Left lobe of liver (tissue), 2 donors: ENCODE results near the gene GSG1. TPM values are rescaled to one million over a fixed set of nuclear protein-coding genes. Genes with fewer than 3 reads are reported as not detected.
A peak's percentile ranks its signal among the peaks of the same experiment; 100 is the strongest.

Source experiments
- ATAC-seq: fragments of 200-7000 bp; cut with Tn5 transposase; one replicate; pipeline ENCODE4 v1.9.1; 2020; ENCODE audit warnings: mild to moderate bottlenecking, moderate library complexity
- DNase-seq: peaks from one replicate; pipeline ENCODE4 v3.0.0-alpha.2; 2020; ENCODE audit warnings: low spot score
- total RNA-seq: library from RNA; stranded (reverse); gene quantifications from one replicate; pipeline ENCODE4 v1.2.1, GENCODE V29; 2021
- donor health status: DM: no; HTN: no; CAD: no; lungs with moderate emphysema.
- donor health status: DM: no; HTN: yes; CAD: no.

Gene GSG1
- total RNA-seq, 1 donor from 2014 or later = not detected

DNA sequence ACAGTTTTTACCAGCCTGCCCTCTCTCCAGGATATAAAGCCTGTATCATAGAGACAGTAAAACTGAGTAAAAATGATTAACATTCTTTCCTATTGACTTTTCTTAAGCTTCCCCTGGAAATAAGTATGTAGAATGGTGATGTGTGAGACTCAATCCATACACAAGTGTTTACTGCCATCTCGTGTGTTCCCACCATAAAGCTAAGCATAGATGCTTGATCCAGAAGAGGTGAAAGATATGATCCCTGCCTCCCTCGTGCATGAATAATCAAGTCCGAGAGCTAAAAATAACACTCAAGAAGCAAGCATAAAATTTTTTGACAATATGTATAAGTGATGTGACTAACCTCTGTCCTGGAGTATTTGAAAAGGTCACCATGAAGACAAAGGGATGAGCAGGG, 16.9 kb upstream of the GSG1 start:
- ATAC-seq (no peak), DNase-seq (no peak)

DNA sequence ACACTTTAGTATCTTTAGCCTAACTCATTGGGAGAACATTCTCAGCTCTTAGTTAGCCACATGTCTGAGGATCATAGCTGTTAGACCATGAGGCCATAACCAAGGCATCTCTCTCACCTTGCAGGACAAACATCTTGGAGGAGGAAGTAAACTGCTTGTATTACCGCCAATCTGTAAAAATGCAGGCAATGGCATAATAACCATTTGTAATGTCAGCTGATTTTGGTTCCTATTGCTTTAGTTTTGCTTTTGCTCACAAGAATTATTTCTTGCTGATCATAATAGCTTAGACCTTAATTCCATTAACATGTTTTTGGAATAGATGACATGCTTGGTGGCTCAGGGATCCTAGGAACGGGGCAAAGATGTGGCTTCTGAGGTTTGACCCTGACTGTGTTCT, 16.4 kb upstream of the GSG1 start:
- ATAC-seq = no peak

DNA sequence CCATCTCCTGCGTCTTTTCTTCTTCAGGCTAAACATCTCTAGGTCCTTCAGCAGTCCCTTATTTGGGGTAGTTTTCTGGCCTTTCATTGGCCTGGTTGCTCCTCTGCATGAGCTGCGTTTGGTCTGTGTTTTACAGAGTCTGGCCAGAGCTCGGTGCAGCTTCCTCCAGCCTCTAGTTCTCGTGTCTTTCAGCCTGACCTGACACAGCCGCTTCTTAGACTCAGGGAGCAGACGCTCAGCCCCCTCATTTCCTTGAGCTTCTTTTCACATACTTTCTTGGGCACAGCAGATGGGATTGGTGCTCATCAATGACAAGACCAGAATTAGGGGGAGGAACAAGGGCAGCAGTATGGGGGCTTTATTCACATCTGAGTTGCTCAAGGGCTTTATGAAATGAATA, 13.6 kb upstream of the GSG1 start:
- no peak for DNase-seq
- no peak for ATAC-seq

More for the DNA sequence above, 16.4 kb upstream of the GSG1 start:
- DNase-seq = no peak

DNA sequence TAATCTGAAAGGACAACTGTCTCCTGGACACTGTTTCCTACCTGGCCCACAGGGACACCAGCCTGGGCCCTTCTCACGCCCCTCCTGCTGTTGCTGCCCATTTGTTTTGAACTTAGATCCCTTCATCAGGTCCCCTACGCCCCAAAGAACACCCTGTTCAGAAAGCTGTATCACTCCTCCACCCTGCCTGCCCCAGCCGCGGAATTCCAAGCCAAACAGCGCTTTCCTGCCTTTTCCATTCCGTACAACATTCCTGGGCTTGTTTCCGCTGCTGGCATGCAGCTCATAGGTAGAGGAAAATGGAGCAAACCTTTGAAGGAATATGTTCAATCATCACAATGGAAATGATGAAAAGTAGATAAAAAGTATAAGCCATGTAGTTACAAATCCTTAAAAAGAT, 12.8 kb upstream of the GSG1 start:
- DNase-seq (no peak), ATAC-seq (no peak)

DNA sequence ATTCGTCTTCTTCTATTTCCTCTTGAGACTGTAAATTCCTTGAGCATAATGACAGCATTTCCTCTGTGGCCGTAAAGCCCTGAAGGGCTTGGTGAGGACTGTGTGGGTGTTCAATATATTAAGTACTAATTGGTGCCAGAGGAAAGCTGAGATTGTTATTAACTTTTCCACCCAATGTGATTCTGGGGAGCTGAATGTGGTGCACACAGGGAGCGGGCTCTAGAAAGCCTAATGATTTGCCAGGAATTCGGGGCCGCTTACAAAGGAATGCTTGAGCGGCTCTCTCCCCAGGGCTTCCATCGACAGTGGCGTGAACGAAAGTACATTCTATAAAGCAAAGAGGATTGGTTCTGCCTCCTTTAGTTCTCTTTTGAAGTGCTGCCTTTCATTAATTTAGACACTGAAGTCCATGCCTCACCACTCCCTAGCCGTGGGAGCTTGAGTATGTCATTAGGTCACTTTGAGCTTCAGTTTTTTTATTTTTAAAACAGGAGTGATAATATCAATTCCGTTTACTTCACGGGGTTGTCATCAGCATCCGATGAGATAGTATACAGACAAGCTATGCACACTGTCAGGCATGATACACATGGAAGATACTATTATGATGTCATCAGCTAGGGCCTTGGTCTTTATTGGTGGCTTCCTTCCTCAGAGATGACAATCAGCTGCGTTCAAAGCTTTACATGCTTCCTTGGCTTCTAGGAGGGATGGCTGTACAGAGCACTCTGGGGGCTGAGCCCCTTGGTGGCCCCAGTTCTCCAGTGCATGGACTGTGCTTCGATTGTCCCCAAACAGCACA, 11.0 kb upstream of the GSG1 start:
- DNase-seq = no peak
- ATAC-seq = no peak

DNA sequence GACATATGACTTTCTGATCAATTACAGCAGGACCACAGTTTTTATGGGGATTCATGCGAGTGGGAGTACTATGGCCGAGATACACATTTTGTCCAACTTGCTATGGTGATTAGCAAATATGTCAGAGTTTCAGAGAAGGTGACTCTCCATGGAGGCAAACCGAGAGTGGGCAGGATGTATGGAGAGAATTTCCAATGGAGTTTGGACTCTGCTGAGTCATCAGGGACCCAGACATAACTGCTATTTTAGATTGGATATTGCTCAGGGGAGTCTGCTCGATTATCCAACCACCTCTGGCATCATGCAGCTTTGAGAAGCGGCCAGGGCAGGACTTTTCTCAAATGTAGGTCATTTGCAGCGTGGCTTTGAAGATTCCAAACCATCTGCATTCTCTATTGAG, 9.5 kb upstream of the GSG1 start:
- ATAC-seq (no peak), DNase-seq (no peak)

DNA sequence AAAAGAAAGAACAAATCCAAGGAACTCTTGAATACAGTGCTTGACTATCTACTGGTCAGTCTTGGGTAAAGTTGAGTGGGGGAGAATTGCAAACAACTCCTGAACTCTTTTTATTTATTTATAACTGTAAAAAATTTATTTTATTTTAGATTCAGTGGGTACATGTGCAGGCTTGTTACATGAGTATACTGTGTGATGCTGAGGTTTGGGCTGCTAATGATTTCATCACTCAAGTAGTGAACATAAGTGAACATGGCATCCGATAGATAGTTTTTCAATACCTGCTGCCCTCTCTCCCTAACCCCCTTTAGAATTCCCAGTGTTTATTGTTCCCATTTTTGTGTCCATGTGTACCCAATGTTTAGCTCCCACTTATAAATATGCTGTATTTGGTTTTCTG, 3.2 kb upstream of the GSG1 start:
- ATAC-seq = no peak
- DNase-seq = no peak

DNA sequence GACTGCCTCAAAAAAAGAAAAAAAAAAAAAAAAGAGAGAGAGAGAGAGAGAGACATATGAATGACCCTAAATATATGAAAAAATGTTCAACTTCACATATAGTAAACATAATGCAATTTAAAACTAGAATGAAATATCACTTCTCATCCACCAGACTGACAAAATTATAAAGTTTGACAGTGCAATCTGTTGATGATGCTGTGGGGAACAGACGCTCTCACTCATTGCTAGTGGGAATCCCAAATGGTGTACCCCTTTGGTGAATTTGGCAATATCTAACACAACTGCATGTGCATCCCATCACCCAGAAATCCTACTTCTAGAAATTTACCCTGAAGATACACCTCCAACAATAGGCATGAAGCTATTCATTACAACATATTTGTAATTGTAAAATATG, 2.3 kb upstream of the GSG1 start:
- no peak for ATAC-seq

DNA sequence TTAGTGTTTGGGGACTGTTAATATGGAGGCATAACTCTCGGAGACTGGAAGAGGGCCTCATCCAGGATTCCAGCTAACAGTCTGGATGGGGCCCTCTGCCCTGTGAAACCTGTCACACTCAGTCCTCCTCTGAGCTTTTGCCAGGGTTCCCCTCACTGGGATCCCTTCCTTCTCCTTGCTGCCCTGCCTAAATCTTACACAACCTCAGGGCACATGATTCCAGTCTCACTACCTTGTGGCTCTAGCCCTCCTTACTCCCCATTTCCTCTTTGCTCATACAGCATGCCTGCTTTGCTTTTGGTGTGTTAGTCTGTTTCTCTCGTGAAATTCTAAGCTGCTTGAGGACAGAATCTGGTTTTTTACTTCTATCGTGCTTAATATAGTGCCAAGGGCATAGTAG, 942 bp upstream of the GSG1 start:
- DNase-seq (no peak), ATAC-seq (no peak)

More for the DNA sequence above, 2.3 kb upstream of the GSG1 start:
- DNase-seq = no peak

DNA sequence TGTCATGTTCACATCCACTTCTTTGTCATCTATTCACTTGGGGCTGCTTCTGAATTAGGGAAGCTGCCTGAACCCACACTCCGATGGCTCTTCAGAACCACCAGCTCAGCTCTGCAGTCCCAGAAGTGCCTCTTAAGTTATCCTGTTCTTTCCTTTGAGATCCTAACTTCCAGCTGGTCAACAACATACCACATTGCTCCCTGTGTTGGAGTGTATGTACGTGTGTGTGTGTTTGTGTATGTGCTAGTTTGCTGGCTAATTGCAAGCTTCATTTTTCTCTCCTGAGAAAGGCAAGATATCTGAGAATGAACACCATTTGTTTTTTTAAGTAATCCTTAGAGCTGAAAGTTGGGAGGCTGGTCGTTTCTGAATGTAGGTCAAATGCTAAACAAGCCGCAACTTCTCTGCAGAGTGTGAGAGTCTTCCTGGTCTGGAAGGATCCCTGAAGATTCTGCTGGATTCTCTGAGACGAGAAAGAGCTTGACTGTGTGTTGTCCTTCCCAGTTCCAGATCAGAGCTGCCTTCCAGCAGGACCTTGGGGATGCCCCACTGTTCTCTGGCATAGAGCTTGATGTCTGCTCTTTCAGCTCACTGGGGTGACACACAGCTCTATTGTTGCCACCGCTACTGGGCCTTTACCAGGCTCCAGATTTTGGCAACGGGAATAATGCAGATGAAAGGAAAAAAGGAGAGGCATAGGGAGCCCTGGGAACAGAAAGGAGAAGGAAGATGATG, 839 bp downstream of the GSG1 start:
- ATAC-seq (no peak), DNase-seq (no peak)

DNA sequence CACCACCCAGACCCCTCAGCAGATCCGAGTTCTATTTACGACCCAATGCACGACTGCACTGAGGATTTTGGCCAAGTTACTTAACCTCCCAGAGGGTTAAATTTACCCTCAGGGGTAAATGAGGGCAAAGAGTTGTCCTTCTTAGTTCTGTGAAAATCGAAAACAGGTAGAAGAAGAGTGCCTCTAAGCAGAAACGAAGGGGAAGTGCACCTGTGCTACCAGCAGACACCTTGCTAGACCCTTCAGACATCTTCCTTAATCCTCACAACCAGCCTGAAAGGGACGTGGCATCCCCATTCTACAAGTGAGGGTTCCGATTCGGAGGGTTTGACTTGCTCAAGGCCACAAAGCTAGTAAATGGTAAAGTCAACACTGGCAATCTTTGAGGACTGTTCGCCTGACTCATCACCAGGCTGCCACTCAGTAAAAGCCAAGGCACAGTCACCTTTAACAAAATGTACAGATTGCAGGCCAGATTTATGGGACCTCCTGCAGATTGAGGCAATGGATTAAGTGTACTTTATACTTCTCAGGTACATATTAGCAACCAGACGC, 1.6 kb downstream of the GSG1 start:
- no peak for ATAC-seq
- DNase-seq = no peak

DNA sequence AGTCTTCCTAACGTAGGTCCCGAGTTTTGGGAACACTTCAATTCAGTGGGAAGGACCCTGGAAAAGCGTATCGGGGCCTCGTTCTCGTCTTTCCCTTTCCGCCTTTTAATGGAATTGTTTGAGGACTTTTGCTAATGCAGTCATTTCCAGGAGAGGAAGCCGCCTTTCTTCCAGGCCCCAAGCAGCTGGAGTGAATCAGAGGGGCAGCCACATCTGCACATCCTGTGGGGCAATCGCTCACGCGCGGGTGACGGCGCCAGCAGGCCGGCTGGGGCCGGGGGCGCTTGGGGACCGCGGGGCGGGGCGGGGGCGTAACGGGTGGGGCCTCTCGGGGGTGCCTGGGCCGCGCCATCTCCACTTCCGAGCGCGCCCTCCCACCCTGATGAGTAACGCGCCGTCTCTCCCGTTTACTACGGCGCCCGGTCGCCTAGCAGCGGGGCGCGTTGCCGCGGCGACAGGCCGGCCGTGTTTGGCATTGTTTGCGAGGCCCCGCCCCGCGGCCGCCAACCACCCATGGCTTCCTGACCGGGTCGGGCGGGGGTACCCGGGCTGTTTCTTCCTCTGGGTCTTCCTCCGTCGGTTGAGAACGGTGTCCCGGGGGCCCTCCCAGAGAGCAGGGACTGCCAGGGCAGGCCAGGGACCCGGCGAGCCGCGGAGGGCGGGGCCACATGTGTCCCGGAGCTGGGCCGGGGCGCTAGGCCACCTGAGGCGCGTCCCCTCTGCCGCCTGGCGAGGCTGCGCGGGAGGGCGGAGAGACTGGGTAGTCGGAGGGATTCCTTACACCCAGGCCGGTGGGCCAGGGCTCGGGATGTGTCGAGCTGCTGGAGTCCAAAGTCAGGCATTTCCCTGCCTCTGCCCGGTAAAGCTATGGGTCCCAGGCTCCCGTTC, 2.3 kb downstream of the GSG1 start:
- peak; percentile 83 for ATAC-seq
- DNase-seq = peak; percentile 82

DNA sequence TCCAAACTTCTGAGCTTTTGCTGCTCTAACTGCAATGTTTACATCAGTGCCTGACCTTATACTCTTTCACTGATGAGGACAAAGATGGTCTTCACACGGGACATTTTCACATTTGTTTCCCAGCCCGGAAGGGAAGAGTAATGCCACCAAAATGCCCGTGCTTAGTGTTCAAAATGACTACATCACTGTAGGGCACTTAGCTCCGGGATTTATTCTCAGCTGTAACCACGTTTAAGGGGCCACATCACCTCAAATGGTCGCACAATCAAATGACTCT, 2.9 kb downstream of the GSG1 start:
- DNase-seq = no peak

DNA sequence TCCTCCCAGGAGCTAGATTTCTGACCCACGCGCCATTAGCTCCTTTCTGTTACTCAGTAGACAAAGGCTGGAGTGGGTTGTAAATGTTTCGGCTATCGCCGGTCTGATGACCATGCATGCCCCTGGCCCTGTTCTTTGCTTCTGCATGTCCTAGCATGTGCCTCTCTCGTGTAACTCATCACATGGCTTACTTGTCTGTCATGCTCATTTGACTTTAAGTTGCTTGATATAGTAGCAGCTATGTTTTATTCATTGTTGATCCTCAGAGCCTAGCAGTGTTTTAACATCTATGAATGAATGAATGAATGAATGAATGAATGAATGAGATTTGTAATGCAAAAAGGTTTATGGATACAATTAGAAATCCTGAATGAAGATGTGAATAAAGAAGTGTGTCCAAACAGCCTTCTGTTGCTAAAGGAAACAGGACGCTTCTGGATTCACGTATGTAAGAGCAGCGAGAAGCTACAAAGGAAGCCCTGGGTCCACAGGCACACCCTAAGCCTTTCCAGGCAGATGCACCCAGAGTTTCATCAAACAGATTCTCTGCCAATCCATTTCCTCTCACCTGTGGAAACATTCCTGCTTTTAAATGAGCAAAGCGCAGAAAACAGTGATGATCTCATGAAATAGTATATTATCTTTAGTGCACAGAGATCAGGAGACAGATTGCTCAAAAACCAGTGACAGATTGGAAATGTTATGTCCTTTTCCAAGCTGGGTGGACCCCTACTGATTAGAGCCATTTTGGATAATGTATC, 3.4 kb downstream of the GSG1 start:
- DNase-seq (no peak), ATAC-seq (no peak)

More for the DNA sequence above, 2.9 kb downstream of the GSG1 start:
- no peak for ATAC-seq

DNA sequence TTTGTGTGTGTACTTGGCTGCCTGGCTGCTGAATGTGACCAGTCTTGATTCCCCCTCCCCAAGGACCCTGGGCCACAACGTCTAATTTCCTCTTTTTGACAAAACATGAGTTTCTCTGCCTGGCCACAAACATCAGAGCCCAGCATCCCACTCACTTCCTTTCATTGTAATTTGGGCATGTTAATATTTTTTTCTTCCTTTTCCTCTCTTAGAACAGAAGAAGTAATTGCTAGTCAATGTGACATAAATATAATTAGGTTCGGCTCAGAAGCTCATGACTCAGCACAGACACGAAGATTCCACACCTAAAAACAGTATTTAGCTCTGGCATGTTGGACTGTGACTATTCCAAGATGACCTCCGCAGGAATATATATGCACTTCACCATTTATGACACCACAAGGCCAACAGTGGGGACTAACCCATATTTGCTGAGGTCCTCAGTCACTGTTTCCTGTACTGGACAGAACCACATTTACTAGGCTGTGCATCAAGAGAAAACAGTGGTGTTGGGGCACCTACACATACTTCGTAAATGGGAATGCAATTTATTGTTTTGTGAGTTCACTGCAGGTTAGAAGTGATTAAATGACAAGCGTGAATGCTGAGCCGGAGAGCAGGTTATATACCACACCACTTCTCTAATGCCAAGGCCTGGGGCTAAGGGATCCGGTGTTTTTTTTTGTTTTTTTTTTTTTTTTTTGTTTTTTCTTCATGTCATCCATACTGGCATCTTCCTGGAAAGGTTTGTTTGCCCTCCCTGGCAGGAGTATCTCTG, 4.2 kb downstream of the GSG1 start:
- no peak for ATAC-seq
- DNase-seq = no peak

DNA sequence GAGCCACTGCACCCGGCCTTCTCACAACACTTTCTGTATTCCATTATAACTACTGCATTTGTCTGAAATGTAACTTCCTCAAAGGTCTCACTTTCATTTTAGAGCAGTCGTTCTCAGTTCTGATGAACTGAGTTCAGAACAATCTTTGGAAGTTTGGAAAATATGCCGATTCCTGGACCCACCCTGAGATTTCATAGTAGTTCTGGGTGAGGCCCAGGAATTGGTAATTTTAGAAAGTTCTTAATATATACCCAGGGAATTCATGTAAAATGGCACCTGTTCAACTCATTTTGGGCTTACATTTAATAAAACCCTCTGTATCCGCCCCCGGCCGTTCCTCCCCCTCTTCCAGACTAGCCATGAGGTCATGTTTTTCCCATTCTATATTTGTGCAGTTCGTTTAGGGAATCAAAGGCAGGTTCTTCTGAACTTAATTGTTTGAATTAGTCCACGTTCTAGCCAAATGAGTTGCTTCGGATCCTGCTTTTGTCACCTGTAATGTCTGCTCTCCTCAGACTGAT, 5.9 kb downstream of the GSG1 start:
- DNase-seq (no peak), ATAC-seq (peak; percentile 20)

DNA sequence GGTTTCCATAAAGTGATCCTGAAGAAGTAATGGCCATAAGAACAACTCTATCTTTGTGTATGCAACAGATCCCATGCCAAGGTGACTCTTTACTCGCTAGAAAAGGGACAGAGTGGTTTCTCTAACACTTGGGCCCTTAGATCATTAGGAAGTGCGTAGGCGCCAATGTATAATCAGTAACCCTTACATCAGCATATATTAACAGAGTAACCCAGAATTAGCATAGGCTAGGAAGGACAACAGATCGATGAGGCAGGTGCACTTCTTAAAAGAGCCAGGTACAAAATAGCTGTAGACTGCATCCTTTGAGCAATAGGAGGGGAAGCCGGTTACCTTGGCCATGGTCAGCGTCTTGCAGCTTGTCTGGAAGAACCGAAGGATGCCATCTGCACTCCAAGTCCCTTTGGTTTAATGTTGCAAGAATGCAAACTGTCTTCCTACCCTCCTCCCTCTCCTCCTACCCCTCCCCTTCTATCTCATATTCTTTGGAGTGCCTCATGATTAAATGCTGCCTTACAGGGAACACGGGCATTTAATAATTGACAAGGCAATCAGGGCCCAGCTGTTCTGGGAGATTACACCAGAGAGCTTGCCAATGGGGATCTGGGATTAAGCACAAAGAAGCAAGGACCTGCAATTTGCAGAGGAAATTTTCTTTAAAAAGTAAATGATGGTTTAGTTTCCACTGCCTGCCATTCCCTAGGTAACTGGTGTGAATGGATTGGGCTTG, 8.0 kb downstream of the GSG1 start:
- ATAC-seq = no peak

DNA sequence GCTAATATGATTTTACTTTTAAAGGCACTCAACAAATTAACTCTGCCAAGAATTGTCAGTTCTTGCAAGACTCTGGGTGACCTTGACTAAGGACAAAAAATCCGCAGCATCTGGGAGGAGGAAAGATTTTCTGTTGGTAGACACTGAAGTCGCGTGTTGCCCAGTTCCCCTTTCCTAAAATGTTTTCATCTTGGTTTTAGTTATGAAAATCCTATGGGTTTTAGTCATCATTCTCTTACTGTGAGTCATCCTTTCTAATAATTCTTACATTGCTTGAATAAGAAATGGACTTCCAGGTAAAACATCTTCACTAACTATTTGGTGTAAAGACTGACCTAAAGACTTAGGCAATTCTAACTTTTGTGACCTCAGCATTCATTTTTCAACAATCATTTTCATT, 9.1 kb downstream of the GSG1 start:
- DNase-seq (no peak), ATAC-seq (no peak)

More for the DNA sequence above, 8.0 kb downstream of the GSG1 start:
- no peak for DNase-seq

DNA sequence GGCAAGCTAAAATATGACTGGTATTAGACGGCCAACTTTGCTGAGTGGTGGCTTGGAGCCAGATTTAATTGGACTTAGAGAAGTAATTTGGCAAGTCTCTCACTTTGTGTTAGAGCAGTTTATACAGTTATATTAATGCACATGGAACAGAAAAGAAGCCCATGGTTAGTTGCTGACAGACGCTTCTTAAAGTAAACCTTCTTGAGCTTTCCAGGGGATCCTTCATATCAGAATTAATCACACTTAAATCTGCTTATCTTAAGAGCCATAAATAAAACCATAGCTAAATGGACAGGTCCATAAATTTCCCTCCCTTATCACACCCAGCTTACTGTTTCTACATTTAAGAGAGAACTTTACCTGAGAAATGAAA, 9.6 kb downstream of the GSG1 start:
- no peak for ATAC-seq
- no peak for DNase-seq
